Spleen (tissue), 11 donors: Measurements from ENCODE around the gene ADAM23. TPM values are rescaled to one million over a fixed set of nuclear protein-coding genes. Genes with fewer than 3 reads are reported as not detected.

Experiments used
- DNase-seq: peaks from one replicate; pipeline ENCODE4 v3.0.0-alpha.2; 2020
- H3K27ac ChIP-seq, 8 donors: fragments of 200-600 bp; sonication (generic) in 7 of 8; 1 replicate in 4 of 8; 2 replicates in 4 of 8; pipeline versions ENCODE4 v1.5.0 to v1.8.0; 2016 to 2021; ENCODE audit warnings: inconsistent platforms in 4 of 8, mild to moderate bottlenecking in 4 of 8, moderate library complexity in 1 of 8
- H3K27me3 ChIP-seq, 7 donors: fragments of 200-600 bp; sonication (generic) in 6 of 7; replicated peaks in 1 of 7; 1 replicate in 4 of 7; 2 replicates in 3 of 7; pipeline versions ENCODE4 v1.5.0 to v1.8.0; 2016 to 2021; ENCODE audit warnings: inconsistent platforms in 3 of 7, mild to moderate bottlenecking in 1 of 7
- H3K36me3 ChIP-seq, 6 donors: fragments of 200-600 bp; sonication (generic) in 5 of 6; 1 replicate in 4 of 6; 2 replicates in 2 of 6; pipeline versions ENCODE4 v1.5.0 to v1.8.0; 2016 to 2021; ENCODE audit warnings: inconsistent platforms in 2 of 6
- H3K4me1 ChIP-seq, 6 donors: fragments of 200-600 bp; sonication (generic) in 5 of 6; 1 replicate in 3 of 6; 2 replicates in 3 of 6; pipeline versions ENCODE4 v1.5.0 to v1.8.0; 2016 to 2021; ENCODE audit warnings: inconsistent platforms in 3 of 6
- H3K4me3 ChIP-seq, 8 donors: fragments of 200-600 bp; sonication (generic) in 7 of 8; 1 replicate in 4 of 8; 2 replicates in 4 of 8; pipeline versions ENCODE4 v1.5.0 to v1.8.0; 2016 to 2021; ENCODE audit warnings: inconsistent platforms in 4 of 8, mild to moderate bottlenecking in 4 of 8, moderate library complexity in 2 of 8
- H3K9me3 ChIP-seq, 8 donors: fragments of 200-600 bp; sonication (generic) in 7 of 8; 1 replicate in 4 of 8; 2 replicates in 4 of 8; pipeline versions ENCODE4 v1.5.0 to v1.8.0; 2016 to 2021; ENCODE audit warnings: inconsistent platforms in 4 of 8
- CTCF ChIP-seq, 11 experiments: fragments of 200-600 bp in 7 of 11; fragments of 450-650 bp in 4 of 11; sonication (generic) in 4 of 11; IDR thresholded peaks in 8 of 11; conservative IDR thresholded peaks in 3 of 11; 1 replicate in 7 of 11; 2 replicates in 4 of 11; pipeline versions ENCODE4 v1.4.0 to v1.8.0; 2016 to 2021; ENCODE audit warnings: antibody characterized with exemption in 11 of 11, inconsistent platforms in 4 of 11, mild to moderate bottlenecking in 1 of 11
- POLR2A ChIP-seq, 3 donors: fragments of 450-650 bp; IDR thresholded peaks; one replicate each; pipeline ENCODE4 v1.5.1; 2017; ENCODE audit warnings: antibody characterized with exemption in 3 of 3, mild to moderate bottlenecking in 1 of 3
- POLR2AphosphoS5 ChIP-seq, 3 donors: sonication (generic); formaldehyde crosslinking; IDR thresholded peaks; one replicate each; pipeline ENCODE4 v1.5.1; 2017; ENCODE audit warnings: antibody characterized with exemption in 3 of 3
- WGBS, 5 donors: extraction: QIAGEN DNeasy Blood & Tissue Kit in 3 of 5; methylation state at CpG; one replicate each; pipeline versions ENCODE4 v1.1.5 to v1.1.7; 2013 to 2018; 5-methylcytosine and 5-hydroxymethylcytosine counted together
- intact Hi-C: fragments of 100-400 bp; cut with DNase I; formaldehyde crosslinking; loops from one replicate; pipeline ENCODE4 v1.15.0; 2023; ENCODE audit warnings: low total_unique reads
- polyA plus RNA-seq, 3 donors: library from polyadenylated mRNA; stranded (reverse); fragments of 200-250 nt; gene quantifications; one replicate each; pipeline ENCODE4 v1.2.1, GENCODE V29; 2013
- total RNA-seq, 7 donors: library from RNA; depleted of rRNA in 3 of 7; stranded (reverse); fragments of >200 nt in 3 of 7; fragmentation: NEBNext Ultra II Directional in 4 of 7; extraction: Animal tissue kit (Norgen Biotek cat#: 25700) in 4 of 7; gene quantifications; one replicate each; pipeline versions ENCODE4 v1.1.0 to v1.2.1, GENCODE V29; 2016 to 2021
- donor health status: healthy with polysubstance abuse.
- donor health status: DM: no; HTN: no; CAD: no; lungs with moderate emphysema.
- donor health status: DM: no; HTN: no; CAD: no.
- donor health status: Bipolar disorder and iron deficiency.
- donor health status: healthy.
- donor health status: DM: no; HTN: no; CAD: no.
- donor health status: DM: yes; HTN: yes; CAD: no.

The ADAM23 gene
- total and polyA plus RNA-seq, 10 donors, result 0.32 to 2.2 (median 0.86) TPM

DNA sequence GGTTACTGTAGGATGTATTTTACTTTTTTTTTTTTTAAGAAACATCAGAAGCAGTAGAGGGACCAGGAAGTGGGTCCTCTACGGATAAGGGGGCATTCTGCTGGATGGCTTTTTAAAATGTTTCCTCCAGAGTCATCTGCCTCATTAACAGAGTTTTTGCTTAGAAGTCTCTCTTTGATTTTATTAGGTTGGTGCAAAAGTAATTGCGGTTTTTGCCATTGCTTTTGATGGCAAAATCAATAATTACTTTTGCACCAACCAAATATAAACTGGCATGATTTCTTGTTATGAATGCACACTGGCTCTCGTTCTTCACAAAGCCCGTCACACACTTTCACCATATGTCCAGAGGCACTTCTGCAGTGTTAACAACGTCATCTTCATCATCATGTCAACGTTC is 130.5 kb downstream of the ADAM23 start:
- H3K4me3 ChIP-seq, result no peak overlapping the region
- intact Hi-C loops, result no loop called here
- no peaks in the 10 kb centered on the region for H3K27me3 ChIP-seq
- H3K36me3 ChIP-seq, result no peaks in the 10 kb centered on the region
- H3K9me3 ChIP-seq, result peaks cover 0 to 5% (median 0%) of the 10 kb centered on the region in 8 donors
- WGBS, 5 donors, result 82 to 91% (median 84%) methylated on average over 6 of the region's 6 CpGs
- TF ChIP-seq CTCF (IDR thresholded peaks at IDR 0.05 in 8 of 11, conservative IDR thresholded peaks at IDR 0.05 in 3 of 11) (no peak), POLR2A (IDR thresholded peaks at IDR 0.05) (no peak), POLR2AphosphoS5 (IDR thresholded peaks at IDR 0.05) (no peak)
- H3K4me1 ChIP-seq, result no peaks in the 10 kb centered on the region
- no peak overlapping the region for H3K27ac ChIP-seq
- no peak for DNase-seq

DNA sequence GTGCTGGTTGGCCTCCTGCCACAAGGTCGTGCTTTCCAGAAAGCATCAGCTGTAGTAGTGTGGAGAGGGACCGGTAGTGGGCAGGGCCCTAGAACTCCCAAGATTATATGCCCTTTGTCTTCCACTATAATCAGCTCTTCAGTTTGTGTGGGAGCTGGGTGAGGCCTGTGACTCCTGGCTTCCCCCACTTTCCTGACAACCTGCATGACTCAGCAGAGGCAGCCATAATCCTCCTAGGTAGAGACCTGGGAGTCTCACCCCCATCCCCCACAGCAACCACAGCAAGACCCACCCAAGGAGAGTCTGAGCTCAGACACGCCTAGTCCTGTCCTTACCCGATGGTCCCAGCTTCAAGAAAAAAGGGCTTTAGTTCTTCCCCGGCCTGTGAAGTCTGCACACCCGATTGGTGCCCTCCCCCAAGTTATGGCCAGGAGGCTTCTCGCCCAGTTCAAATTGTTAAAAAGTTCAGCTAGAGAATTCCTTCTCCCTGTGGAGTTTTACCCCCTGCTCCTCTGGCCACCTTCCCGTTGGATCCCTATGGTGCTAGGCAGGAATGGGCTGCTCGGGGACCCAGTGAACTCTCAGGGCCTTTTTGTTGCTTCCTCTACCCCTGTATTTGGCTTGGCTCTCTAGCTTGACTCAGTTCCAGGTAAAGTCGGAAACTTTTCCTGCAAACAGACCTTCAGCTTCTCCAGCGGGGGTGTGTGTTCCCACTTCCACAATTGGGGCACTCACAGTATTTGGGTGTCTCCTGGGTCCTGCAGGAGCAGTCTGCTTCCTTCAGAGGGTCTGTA is 141.2 kb downstream of the ADAM23 start:
- Histone ChIP-seq H3K27me3 (no peaks in the 10 kb centered on the region), H3K4me3 (no peak overlapping the region), H3K4me1 (no peaks in the 10 kb centered on the region), H3K27ac (no peak overlapping the region), H3K36me3 (no peaks in the 10 kb centered on the region), H3K9me3 (peaks cover 0 to 4% (median under 1%) of the 10 kb centered on the region in 8 donors)
- DNase-seq, result no peak
- 84 to 93% (median 86%) methylated on average over 11 of the region's 11 CpGs for WGBS, 5 donors
- no peak for TF ChIP-seq CTCF (IDR thresholded peaks at IDR 0.05 in 8 of 11, conservative IDR thresholded peaks at IDR 0.05 in 3 of 11)
- no peak for TF ChIP-seq POLR2A (IDR thresholded peaks at IDR 0.05)
- no peak for TF ChIP-seq POLR2AphosphoS5 (IDR thresholded peaks at IDR 0.05)
- intact Hi-C loops, result no loop called here

GRCh38 chr2:206585335-206585734 is 142.0 kb downstream of the ADAM23 start:
- no peaks in the 10 kb centered on the region for H3K4me1 ChIP-seq
- H3K27me3 ChIP-seq, result no peaks in the 10 kb centered on the region
- no peak overlapping the region for H3K4me3 ChIP-seq
- H3K36me3 ChIP-seq, result no peaks in the 10 kb centered on the region
- intact Hi-C loops, result no loop called here
- H3K27ac ChIP-seq, result no peak overlapping the region
- 85 to 97% (median 92%) methylated on average over 2 of the region's 2 CpGs for WGBS, 5 donors
- TF ChIP-seq POLR2A (IDR thresholded peaks at IDR 0.05), result no peak
- no peak for TF ChIP-seq CTCF (IDR thresholded peaks at IDR 0.05 in 8 of 11, conservative IDR thresholded peaks at IDR 0.05 in 3 of 11)
- TF ChIP-seq POLR2AphosphoS5 (IDR thresholded peaks at IDR 0.05), result no peak
- no peak for DNase-seq
- no peaks in the 10 kb centered on the region for H3K9me3 ChIP-seq

DNA sequence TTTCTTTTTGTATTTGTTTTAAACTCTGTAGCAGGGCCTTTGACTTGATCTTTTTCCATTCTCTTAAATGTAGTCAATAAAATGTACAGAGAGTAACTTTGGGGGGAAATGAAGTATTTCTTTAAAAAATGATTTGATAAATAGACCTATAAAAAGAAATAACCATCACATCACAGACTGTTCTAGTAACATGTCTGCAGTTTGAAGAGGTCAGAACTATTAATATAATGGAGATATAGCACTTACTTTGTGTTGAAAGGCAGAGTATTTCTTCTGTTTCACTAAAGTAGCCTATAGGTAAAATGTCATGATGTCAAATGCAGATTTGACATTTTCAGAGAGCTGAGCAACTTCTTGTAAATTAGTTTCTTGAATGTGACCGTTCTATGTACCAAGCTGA is 143.3 kb downstream of the ADAM23 start:
- no peak for DNase-seq
- Histone ChIP-seq H3K4me3 (no peak overlapping the region), H3K36me3 (no peaks in the 10 kb centered on the region), H3K27me3 (no peaks in the 10 kb centered on the region), H3K9me3 (no peaks in the 10 kb centered on the region), H3K4me1 (no peaks in the 10 kb centered on the region), H3K27ac (no peak overlapping the region)
- intact Hi-C loops, result no loop called here
- WGBS, 5 donors, result 33 to 68% (median 38%) methylated on average over 1 of the region's 1 CpG
- TF ChIP-seq CTCF (IDR thresholded peaks at IDR 0.05 in 8 of 11, conservative IDR thresholded peaks at IDR 0.05 in 3 of 11) (no peak), POLR2AphosphoS5 (IDR thresholded peaks at IDR 0.05) (no peak)
